Fibroblast of lung (primary cell): Measurements from ENCODE around the gene PIH1D1. TPM values are rescaled to one million over a fixed set of nuclear protein-coding genes. Genes with fewer than 3 reads are reported as not detected.

Experiments
- DNase-seq, 2 donors: peaks; one replicate each; pipeline versions ENCODE4 v3.0.0 to v3.0.0-alpha.2; 2010; ENCODE audit warnings: low read depth in 2 of 2
- H2AFZ ChIP-seq: 2 replicates; pipeline ENCODE4 v1.5.1; 2012; ENCODE audit warnings: low read length, control low read depth, inconsistent platforms
- H3K27ac ChIP-seq: 2 replicates; pipeline ENCODE4 v1.5.1; 2011; ENCODE audit warnings: low read length, control low read depth; ENCODE audit not compliant: insufficient read depth
- H3K27me3 ChIP-seq: 2 replicates; pipeline ENCODE4 v1.5.1; 2011; ENCODE audit warnings: mild to moderate bottlenecking, low read length; ENCODE audit not compliant: control insufficient read depth, insufficient read depth
- H3K36me3 ChIP-seq: 2 replicates; pipeline ENCODE4 v1.5.1; 2011; ENCODE audit warnings: low read length; ENCODE audit not compliant: control insufficient read depth, insufficient read depth
- H3K4me1 ChIP-seq: 2 replicates; pipeline ENCODE4 v1.5.1; 2011; ENCODE audit warnings: low read length; ENCODE audit not compliant: control insufficient read depth, insufficient read depth; ENCODE audit errors: extremely low read depth
- H3K4me2 ChIP-seq: 2 replicates; pipeline ENCODE4 v1.5.1; 2011; ENCODE audit warnings: low read length, control low read depth; ENCODE audit not compliant: insufficient read depth; ENCODE audit errors: extremely low read depth
- H3K4me3 ChIP-seq, 4 experiments: fragments of 200-600 bp in 1 of 4; sonication (generic) in 1 of 4; replicated peaks in 1 of 4; 2 replicates each; pipeline ENCODE4 v1.5.1; 2011 to 2016; ENCODE audit warnings: low read length in 4 of 4, low read depth in 3 of 4, mild to moderate bottlenecking in 3 of 4, control low read depth in 2 of 4, inconsistent platforms in 1 of 4, mixed read lengths in 1 of 4; ENCODE audit not compliant: insufficient read depth in 1 of 4; ENCODE audit errors: control extremely low read depth in 1 of 4
- H3K79me2 ChIP-seq: 2 replicates; pipeline ENCODE4 v1.5.1; 2012; ENCODE audit warnings: mild to moderate bottlenecking, low read length, inconsistent platforms; ENCODE audit not compliant: control insufficient read depth, insufficient read depth
- H3K9ac ChIP-seq: 2 replicates; pipeline ENCODE4 v1.5.1; 2011; ENCODE audit warnings: mild to moderate bottlenecking, low read length, control low read depth; ENCODE audit not compliant: insufficient read depth
- H3K9me3 ChIP-seq: 2 replicates; pipeline ENCODE4 v1.5.1; 2012; ENCODE audit warnings: low read depth, low read length; ENCODE audit not compliant: control insufficient read depth, insufficient read depth
- H4K20me1 ChIP-seq: 2 replicates; pipeline ENCODE4 v1.5.1; 2011; ENCODE audit warnings: low read length; ENCODE audit not compliant: control insufficient read depth, insufficient read depth; ENCODE audit errors: extremely low read depth
- EZH2 ChIP-seq: IDR thresholded peaks from 2 replicates; pipeline ENCODE4 v1.5.1; 2012; ENCODE audit warnings: low read length, control low read depth, mild to moderate bottlenecking; ENCODE audit errors: missing control alignments
- polyA plus RNA-seq, 2 donors: library from polyadenylated mRNA; depleted of rRNA in 1 of 2; stranded (reverse) in 1 of 2; unstranded in 1 of 2; fragments of >200 nt; gene quantifications; 2 replicates each; pipeline ENCODE4 v1.2.1, GENCODE V29; 2011 to 2012; ENCODE audit warnings: missing spikeins in 1 of 2
- total RNA-seq: library from RNA; depleted of rRNA; stranded (reverse); fragments of >200 nt; gene quantifications from 2 replicates; pipeline ENCODE4 v1.2.1, GENCODE V29; 2014
- TF ChIP-seq, protein P1 (sequence below), 2 donors: IDR thresholded peaks in 1 of 2; conservative IDR thresholded peaks in 1 of 2; 1 replicate in 1 of 2; 2 replicates in 1 of 2; pipeline ENCODE4 v1.5.1; 2011 to 2012; ENCODE audit warnings: low read length in 2 of 2, control low read depth in 1 of 2, inconsistent platforms in 1 of 2, low read depth in 1 of 2, mild to moderate bottlenecking in 1 of 2

Gene PIH1D1
- total and polyA plus RNA-seq, 2 donors (not counting 1 experiment from before 2014, with no cell fraction given), result 53.8 to 94.5 TPM

DNA sequence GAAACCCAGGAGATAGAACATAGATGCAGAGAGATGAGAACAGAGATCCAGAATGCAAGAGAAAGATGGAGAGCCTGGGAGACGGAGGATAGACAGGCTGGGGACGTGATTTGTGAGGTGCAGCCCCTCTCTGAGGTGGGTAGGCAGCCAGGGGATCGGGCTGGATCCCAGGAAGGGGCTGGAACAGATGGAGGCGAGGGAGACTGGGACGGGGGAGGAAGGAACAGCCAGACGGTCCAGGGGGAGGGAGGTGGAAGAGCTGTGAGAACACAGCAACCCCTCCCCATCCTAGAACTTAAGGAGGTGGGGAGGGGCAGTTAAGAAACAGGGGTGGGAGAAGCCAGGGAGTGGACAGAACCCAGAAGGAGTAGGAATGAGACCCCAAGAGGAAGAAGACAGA, 13.4 kb downstream of the PIH1D1 start:
- no peaks in the 10 kb centered on the region for H3K9me3 ChIP-seq
- no peaks in the 10 kb centered on the region for H4K20me1 ChIP-seq
- TF ChIP-seq, protein P1, sequence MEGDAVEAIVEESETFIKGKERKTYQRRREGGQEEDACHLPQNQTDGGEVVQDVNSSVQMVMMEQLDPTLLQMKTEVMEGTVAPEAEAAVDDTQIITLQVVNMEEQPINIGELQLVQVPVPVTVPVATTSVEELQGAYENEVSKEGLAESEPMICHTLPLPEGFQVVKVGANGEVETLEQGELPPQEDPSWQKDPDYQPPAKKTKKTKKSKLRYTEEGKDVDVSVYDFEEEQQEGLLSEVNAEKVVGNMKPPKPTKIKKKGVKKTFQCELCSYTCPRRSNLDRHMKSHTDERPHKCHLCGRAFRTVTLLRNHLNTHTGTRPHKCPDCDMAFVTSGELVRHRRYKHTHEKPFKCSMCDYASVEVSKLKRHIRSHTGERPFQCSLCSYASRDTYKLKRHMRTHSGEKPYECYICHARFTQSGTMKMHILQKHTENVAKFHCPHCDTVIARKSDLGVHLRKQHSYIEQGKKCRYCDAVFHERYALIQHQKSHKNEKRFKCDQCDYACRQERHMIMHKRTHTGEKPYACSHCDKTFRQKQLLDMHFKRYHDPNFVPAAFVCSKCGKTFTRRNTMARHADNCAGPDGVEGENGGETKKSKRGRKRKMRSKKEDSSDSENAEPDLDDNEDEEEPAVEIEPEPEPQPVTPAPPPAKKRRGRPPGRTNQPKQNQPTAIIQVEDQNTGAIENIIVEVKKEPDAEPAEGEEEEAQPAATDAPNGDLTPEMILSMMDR (conservative IDR thresholded peaks at IDR 0.05 in 1 of 2, IDR thresholded peaks at IDR 0.05 in 1 of 2; ENCODE audit: low read depth in 1 of 2, low read length in 2 of 2), result no peak
- TF ChIP-seq EZH2, result peak; percentile 65
- H3K4me2 ChIP-seq, result no peak overlapping the region
- H3K79me2 ChIP-seq, result no peaks in the 10 kb centered on the region
- H3K36me3 ChIP-seq, result no peaks in the 10 kb centered on the region
- DNase-seq, result no peak
- H3K4me3 ChIP-seq, result no peak overlapping the region
- H3K4me1 ChIP-seq, result no peaks in the 10 kb centered on the region
- H3K27me3 ChIP-seq, result peaks cover 71% of the 10 kb centered on the region
- H2AFZ ChIP-seq, result no peak overlapping the region
- no peak overlapping the region for H3K27ac ChIP-seq
- no peak overlapping the region for H3K9ac ChIP-seq

DNA sequence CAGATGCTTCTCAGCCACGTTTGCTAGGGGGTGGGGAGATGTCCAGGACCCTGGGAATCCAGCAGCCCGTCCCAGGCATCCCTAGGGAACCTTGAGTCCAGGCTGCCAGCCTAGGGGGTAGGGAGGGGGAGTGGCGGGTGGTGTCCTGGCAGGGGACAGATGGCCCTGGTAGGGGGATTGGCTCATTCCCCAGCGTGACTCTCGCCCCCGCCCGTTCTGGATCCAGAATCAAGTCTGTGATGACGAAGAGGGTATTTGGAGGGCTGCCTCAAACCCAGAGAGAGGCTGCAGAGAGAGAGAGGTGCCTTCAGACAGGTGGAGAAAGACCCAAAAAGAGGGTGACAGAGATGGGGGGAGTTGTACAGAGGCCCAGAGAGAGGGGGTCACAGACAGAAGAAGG, 14.4 kb downstream of the PIH1D1 start:
- Histone ChIP-seq H3K27me3 (peaks cover 82% of the 10 kb centered on the region), H3K79me2 (no peaks in the 10 kb centered on the region), H2AFZ (no peak overlapping the region), H3K9me3 (no peaks in the 10 kb centered on the region), H3K4me2 (no peak overlapping the region), H3K36me3 (no peaks in the 10 kb centered on the region), H3K4me3 (no peak overlapping the region), H3K9ac (no peak overlapping the region), H3K27ac (no peak overlapping the region), H3K4me1 (no peaks in the 10 kb centered on the region), H4K20me1 (no peaks in the 10 kb centered on the region)
- DNase-seq, result no peak
- no peak for TF ChIP-seq EZH2
- TF ChIP-seq, protein P1 (conservative IDR thresholded peaks at IDR 0.05 in 1 of 2, IDR thresholded peaks at IDR 0.05 in 1 of 2; ENCODE audit: low read depth in 1 of 2, low read length in 2 of 2), result no peak

DNA sequence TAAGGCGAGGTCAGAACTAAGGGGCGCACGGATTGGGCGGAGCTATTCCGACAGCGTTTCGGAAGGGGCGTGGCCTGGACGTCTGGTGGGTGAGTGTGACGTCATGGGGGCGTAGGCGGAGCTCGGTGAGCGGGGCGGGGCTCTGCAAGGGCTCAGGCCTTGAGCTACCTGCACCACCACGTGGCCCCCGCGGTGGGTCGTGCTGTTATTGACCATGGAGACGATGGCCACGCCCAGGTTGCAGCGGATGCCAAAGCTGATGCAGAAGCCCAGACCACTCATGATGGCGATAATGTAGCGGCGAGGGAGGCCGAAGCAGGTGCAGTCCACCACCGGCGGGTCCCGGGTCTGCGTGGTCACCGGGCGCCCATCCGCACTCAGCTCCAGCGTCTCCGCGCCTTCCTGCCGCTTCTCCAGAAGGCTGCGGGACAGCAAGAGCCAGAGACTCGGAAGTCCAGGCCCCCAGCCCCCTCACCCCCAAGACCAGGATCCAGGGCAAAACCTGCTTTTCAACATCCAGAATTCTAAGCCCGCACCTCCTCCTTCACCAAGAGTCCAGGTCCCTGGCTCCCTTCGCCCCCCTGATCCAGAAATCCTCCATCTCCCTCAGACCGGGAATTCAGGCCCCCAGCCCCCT, 15.1 kb downstream of the PIH1D1 start:
- no peak for DNase-seq
- Histone ChIP-seq H3K27ac (no peak overlapping the region), H3K36me3 (no peaks in the 10 kb centered on the region), H2AFZ (no peak overlapping the region), H3K27me3 (peaks cover 82% of the 10 kb centered on the region), H4K20me1 (no peaks in the 10 kb centered on the region), H3K4me2 (no peak overlapping the region), H3K4me1 (no peaks in the 10 kb centered on the region), H3K9me3 (no peaks in the 10 kb centered on the region), H3K9ac (no peak overlapping the region), H3K79me2 (no peaks in the 10 kb centered on the region), H3K4me3 (no peak overlapping the region)
- TF ChIP-seq EZH2, result peak; percentile 92
- TF ChIP-seq, protein P1 (conservative IDR thresholded peaks at IDR 0.05 in 1 of 2, IDR thresholded peaks at IDR 0.05 in 1 of 2; ENCODE audit: low read depth in 1 of 2, low read length in 2 of 2), result no peak
